Muscle of back (tissue), 13 donors: ENCODE results near the gene ZNF211. TPM values are rescaled to one million over a fixed set of nuclear protein-coding genes. Genes with fewer than 3 reads are reported as not detected.
A peak's percentile ranks its signal among the peaks of the same experiment; 100 is the strongest.

Source experiments
- DNase-seq, 3 donors: peaks; one replicate each; pipeline versions ENCODE4 v3.0.0 to v3.0.0-alpha.2; 2013
- long read RNA-seq, 9 donors: transcript quantifications; one replicate each; lab custom pipeline, GENCODE V29; 2026
- polyA plus RNA-seq, 10 donors: library from polyadenylated mRNA; unstranded; fragments of 120-200 nt; gene quantifications; one replicate each; pipeline ENCODE4 v1.2.1, GENCODE V29; 2013; ENCODE audit not compliant: insufficient read length in 10 of 10

The ZNF211 gene
- polyA plus RNA-seq = 10 to 100 TPM; 10.4 to 20.3 (median 15.2) TPM
- long read RNA-seq, donor 1, partial matches to known transcripts = 0 of 3 reads
- long read RNA-seq, donor 1, other reads (novel, unspliced or antisense) = 0 of 3 reads
- long read RNA-seq, donor 2 = 0 reads
- long read RNA-seq, donor 3 = 0 reads
- long read RNA-seq, donor 4, partial matches to known transcripts = 0 of 1 reads
- long read RNA-seq, donor 4, other reads (novel, unspliced or antisense) = 0 of 1 reads
- long read RNA-seq, donor 5, partial matches to known transcripts = 0 of 1 reads
- long read RNA-seq, donor 5, other reads (novel, unspliced or antisense) = 0 of 1 reads
- long read RNA-seq, donor 6, partial matches to known transcripts = 0 of 2 reads
- long read RNA-seq, donor 6, other reads (novel, unspliced or antisense) = 0 of 2 reads
- long read RNA-seq, donor 7 = 0 reads
- long read RNA-seq, donor 8, partial matches to known transcripts = 0 of 1 reads
- long read RNA-seq, donor 8, other reads (novel, unspliced or antisense) = 0 of 1 reads
- long read RNA-seq, donor 9 = 0 reads

GRCh38 chr19:57632987-57633831 lies at the start of gene ZNF211:
Gene ZNF211, plus strand, starts transcription at chr19:57633168. Its CDS starts 179 bp downstream, at chr19:57633347.
- DNase-seq = peak; percentile 96 to 99 (median 98)

GRCh38 chr19:57583521-57584416 lies 49.2 kb upstream of the ZNF211 start, which contains the start of gene ZIK1:
Gene ZIK1, plus strand, starts transcription at chr19:57584145. Its CDS starts 212 bp downstream, at chr19:57584357.
- DNase-seq = peak; percentile 94 to 97 (median 95)

- DNase-seq = no peak
Observed at GRCh38 chr19:57587529-57587928, 45.4 kb upstream of the ZNF211 start.

- DNase-seq = no peak
Observed at GRCh38 chr19:57599377-57599760, 33.6 kb upstream of the ZNF211 start.

- peak; percentile 95 to 96 (median 96) for DNase-seq
Observed at GRCh38 chr19:57599761-57600383, 33.1 kb upstream of the ZNF211 start, which contains the start of gene ZNF530. Gene ZNF530, plus strand, starts transcription at chr19:57599885. Its CDS starts 4,461 bp downstream, at chr19:57604346.

GRCh38 chr19:57606931-57607330 lies 26.0 kb upstream of the ZNF211 start:
- no peak for DNase-seq

GRCh38 chr19:57611113-57611512 lies 21.9 kb upstream of the ZNF211 start:
- DNase-seq = no peak

GRCh38 chr19:57613941-57614743 lies 18.8 kb upstream of the ZNF211 start, which contains the start of gene ZNF134:
Gene ZNF134, plus strand, starts transcription at chr19:57614242. Its CDS starts 5,227 bp downstream, at chr19:57619469.
- DNase-seq = peak; percentile 88 to 97 (median 95)

GRCh38 chr19:57615346-57615745 lies 17.6 kb upstream of the ZNF211 start:
- DNase-seq = no peak

GRCh38 chr19:57620673-57621348 lies 12.2 kb upstream of the ZNF211 start:
- DNase-seq = no peak

- no peak for DNase-seq
Observed at GRCh38 chr19:57623091-57623490, 9.9 kb upstream of the ZNF211 start.

GRCh38 chr19:57633832-57634131 lies 814 bp downstream of the ZNF211 start:
- no peak for DNase-seq

GRCh38 chr19:57637379-57637778 lies 4.4 kb downstream of the ZNF211 start:
- peak in 1 of 3 donors; percentile 12 for DNase-seq

- no peak for DNase-seq
Observed at GRCh38 chr19:57641715-57642234, 8.8 kb downstream of the ZNF211 start.

- DNase-seq = no peak
Observed at GRCh38 chr19:57642396-57643046, 9.6 kb downstream of the ZNF211 start.

GRCh38 chr19:57643734-57644133 lies 10.8 kb downstream of the ZNF211 start:
- DNase-seq = no peak

- no peak for DNase-seq
Observed at GRCh38 chr19:57648331-57649003, 15.5 kb downstream of the ZNF211 start.

- DNase-seq = no peak
Observed at GRCh38 chr19:57651654-57651996, 18.7 kb downstream of the ZNF211 start.
